ENCODE data around the gene SLC29A2.
"Not testable (repeated sequence)": the region's sequence is repeated elsewhere in the genome, so short reads cannot be mapped to it uniquely, and the experiment has no call there.

Gene SLC29A2

GRCh38 chr11:66332371-66333219 lies 39.0 kb downstream of the SLC29A2 start:
- no peak for DNase-seq

DNA sequence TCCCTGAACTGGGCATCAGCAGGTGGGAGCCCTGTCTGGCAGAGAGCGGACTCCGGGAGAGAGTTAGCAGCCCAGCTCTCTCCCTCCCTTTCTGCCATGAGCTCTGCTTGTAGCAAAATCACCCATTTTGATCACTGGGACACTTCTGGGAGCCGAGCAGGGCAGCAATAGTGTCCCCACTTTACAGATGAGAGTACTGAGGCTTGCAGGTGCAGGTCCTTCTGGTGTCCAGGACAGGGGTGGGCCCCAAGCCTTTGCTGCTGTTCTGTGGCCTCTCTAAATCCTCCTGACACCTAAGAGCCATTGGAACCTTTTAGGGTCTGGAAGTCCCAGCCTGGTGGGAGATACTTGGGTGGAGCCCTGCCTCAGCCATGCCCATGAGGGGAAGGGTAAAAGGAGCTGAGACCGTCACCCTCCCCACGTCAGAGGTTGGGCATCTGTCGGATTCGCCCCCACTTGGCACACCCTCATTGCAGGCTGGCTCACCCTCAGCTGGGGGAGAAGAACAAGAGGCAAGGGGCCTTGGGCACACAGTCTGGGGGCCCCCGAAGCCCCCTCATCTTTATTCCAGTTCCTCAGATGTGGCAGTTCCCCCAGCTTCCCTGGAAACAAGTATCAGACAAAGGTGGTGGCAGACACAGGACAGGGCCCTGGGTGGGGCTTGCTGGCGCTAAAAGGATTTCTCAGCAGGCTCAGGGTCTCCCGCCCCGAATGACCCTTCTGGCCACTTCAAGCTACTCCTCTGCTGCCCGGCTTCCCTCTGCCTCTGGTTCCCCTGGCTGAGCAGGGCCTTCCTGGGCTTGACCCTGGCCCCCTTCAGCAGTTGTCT lies 39.8 kb downstream of the SLC29A2 start:
- no peak for DNase-seq

DNA sequence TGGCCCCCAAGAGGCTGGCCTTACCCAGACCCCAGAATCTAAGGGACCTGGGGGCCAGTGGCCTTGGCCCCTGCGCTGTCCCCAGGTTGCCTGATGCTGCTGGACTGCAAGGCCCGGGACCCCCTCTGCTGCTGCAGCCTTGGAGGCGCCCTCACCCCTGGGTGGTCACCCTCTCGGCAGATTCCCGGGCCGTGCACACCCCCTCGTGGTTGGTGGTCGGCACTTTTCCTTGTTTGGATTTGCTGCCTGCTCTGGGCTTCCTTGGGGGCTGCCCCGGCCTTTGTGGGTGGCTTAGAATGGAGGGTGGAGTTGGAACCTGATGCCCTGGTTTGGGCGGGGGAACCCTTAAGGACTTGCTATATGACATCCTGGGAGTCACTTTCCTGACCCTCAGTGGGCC lies 40.6 kb downstream of the SLC29A2 start:
- DNase-seq, result no peak

GRCh38 chr11:66329165-66329673 lies 42.3 kb downstream of the SLC29A2 start:
- no peak for DNase-seq

GRCh38 chr11:66328302-66329144 lies 43.0 kb downstream of the SLC29A2 start:
- peak; percentile 31 for DNase-seq

GRCh38 chr11:66328031-66328301 lies 43.6 kb downstream of the SLC29A2 start:
- no peak for DNase-seq

- DNase-seq, result no peak
These were observed 44.2 kb downstream of the SLC29A2 start for GRCh38 chr11:66327171-66328030.

- DNase-seq, result no peak
These were observed 45.1 kb downstream of the SLC29A2 start for GRCh38 chr11:66326261-66327111.

GRCh38 chr11:66325263-66325671 lies 46.3 kb downstream of the SLC29A2 start:
- no peak for DNase-seq

DNA sequence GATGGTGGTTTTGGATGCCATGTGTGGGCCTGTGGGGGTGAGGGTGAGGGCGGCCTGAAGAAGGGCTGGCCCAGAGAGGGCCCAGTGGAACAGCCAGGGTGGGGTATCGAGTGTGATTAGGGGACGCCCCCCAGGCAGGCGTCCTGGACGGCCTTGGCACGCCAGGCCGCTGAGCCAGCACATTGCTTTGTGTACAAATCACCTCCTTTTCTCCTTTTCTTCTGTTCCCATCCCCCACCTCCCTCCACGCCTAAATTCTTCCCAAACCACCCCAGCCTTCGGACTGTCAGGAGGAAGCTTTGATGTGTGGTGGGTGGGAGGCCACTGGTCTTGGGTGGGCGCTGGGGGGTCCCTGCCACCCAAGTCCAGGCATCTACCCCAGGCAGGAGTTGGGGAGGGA lies 46.9 kb downstream of the SLC29A2 start:
- no peak for DNase-seq

- no peak for DNase-seq
These were observed 47.9 kb downstream of the SLC29A2 start for GRCh38 chr11:66323684-66324083.

- DNase-seq, result no peak
These were observed 48.7 kb downstream of the SLC29A2 start for GRCh38 chr11:66322732-66323427.

DNA sequence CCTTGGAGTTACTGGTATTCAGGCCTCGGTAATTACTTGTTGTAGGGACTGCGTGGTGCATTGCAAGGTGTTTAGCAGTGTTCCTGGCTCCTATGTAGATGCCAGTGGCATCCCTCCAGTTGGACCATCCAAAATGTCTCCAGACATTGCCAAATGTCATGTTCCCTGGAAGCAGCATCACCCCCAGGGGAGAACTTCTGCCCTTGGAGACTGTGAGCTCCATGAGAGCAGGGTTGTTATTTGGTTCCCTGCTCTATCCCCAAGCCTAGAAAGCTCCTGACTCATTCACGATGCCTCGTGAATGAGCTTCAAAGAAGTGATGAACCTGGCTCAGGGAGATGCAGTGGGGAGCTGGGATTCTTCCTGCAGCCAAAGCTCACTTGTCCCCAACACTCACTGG lies 50.0 kb downstream of the SLC29A2 start:
- DNase-seq, result no peak

- not testable (repeated sequence) for DNase-seq
These were observed 50.8 kb downstream of the SLC29A2 start for GRCh38 chr11:66320748-66321147.

DNA sequence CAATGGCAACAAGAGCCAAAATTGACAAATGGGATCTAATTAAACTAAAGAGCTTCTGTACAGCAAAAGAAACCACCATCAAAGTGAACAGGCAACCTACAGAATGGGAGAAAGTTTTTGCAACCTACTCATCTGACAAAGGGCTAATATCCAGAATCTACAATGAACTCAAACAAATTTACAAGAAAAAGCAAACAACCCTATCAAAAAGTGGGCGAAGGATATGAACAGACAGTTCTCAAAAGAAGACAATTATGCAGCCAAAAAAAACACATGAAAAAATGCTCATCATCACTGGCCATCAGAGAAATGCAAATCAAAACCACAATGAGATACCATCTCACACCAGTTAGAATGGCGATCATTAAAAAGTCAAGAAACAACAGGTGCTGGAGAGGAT lies 51.3 kb downstream of the SLC29A2 start:
- DNase-seq, result not testable (repeated sequence)

DNA sequence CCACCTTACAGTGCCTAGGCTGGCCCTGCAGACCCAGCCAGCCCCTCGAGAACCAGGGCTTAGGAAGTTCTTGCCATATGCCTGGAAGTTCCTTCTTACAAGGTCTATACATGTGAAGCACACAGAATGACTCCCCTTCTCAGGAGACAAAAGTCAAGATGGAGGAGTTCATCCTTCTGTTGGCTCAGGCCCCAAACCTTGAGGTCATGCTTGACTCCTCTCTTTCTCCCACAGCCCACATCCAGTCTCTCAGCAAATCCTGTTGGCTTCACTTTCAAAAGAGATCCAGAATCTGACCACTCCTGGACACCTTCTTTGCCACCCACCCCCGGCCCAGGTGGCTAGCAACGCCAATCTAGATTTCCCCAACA lies 53.0 kb downstream of the SLC29A2 start:
- DNase-seq, result no peak

- no peak for DNase-seq
These were observed 53.6 kb downstream of the SLC29A2 start for GRCh38 chr11:66317723-66318599.

GRCh38 chr11:66317322-66317722 lies 54.2 kb downstream of the SLC29A2 start:
- DNase-seq, result no peak

GRCh38 chr11:66316849-66317251 lies 54.7 kb downstream of the SLC29A2 start, which contains the start of gene CD248:
CD248 (minus strand) TSS chr11:66317044; CDS start chr11:66317027, 17 bp downstream.
- DNase-seq, result no peak
